Activated effector memory CD4-positive, alpha-beta T cell treated with Interleukin-2 at 50 U/mL for 16 hours (primary cell): ENCODE data around the gene MSRB1.
"Not testable (repeated sequence)": the region's sequence is repeated elsewhere in the genome, so short reads cannot be mapped to it uniquely, and the experiment has no call there.

Experiments
- DNase-seq: peaks from one replicate; pipeline ENCODE4 v3.0.0-alpha.2; 2020

Gene MSRB1

DNA sequence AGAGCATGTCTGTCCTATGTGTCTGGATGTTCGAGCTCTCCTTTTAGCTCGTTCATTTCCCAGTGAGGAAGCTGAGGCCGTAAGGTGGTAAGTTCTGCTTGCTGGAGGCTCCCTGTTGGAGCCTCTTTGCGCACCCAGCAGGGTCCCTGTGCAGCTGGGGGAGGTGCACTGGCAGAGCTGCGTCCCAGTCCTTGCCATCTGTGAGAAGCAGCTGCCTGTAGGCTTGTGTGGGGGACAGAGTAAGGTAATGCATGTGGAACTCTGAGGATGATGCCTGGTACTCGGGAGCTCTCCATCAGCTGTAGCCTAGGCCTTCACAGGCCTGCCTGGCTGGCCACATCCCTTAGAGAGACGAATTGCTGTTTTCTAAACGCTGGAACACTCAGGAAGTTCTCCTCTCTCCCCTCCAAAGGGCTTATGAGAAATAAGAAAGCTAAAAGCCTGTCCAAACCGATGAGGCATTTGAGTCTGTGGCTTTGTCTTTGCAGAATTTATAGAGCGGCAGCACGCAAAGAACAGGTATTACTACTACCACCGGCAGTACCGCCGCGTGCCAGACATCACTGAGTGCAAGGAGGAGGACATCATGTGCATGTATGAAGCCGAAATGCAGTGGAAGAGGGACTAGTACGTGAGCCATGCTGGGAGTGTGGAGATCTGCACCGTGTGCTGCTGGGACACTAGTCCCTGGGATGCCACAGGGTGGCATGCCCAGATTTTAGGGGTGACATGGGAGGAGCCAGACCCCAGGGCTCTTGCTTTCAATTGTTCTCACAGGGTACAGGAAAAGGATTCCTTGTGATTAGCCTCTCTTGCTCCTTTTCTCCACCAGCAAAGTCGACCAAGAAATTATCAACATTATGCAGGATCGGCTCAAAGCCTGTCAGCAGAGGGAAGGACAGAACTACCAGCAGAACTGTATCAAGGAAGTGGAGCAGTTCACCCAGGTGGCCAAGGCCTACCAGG is 17.9 kb upstream of the MSRB1 start:
- DNase-seq, result peak; percentile 30

GRCh38 chr16:1959269-1960039 is 16.5 kb upstream of the MSRB1 start, which contains the start of gene NDUFB10:
Gene NDUFB10, plus strand, starts transcription at chr16:1959538. Its CDS starts 87 bp downstream, at chr16:1959625.
- DNase-seq, result peak; percentile 88

DNA sequence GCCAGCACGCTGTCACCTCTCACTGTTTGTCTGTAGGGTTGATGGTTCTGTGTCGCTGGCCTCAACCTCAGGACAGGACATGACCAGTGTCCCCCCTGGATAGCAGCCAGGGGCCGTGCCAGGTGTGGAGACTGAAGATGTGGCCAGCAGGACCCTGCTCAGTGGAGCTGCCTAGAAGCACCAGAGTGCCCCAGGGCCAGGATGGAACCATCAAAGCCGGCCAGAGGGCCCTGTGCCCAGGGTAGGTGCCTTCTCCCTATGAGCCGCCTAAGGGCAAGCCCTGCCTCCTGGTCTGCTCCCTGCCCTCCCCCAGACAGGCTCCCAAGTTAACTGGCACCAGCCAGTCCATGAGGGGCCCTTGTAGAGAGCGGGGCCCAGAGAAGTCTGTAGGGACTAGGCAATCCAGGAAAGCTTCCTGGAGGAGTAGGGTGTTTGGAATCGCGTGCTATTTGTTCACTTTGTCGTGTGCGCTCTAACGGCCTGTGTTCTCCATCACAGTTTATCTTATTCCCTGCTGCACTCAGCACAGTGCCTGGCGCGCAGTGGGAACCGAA is 15.8 kb upstream of the MSRB1 start:
- no peak for DNase-seq

GRCh38 chr16:1958143-1958491 is 15.1 kb upstream of the MSRB1 start:
- not testable (repeated sequence) for DNase-seq

- not testable (repeated sequence) for DNase-seq
Observed at GRCh38 chr16:1957434-1958142, 14.6 kb upstream of the MSRB1 start.

GRCh38 chr16:1953734-1954133 is 10.7 kb upstream of the MSRB1 start:
- no peak for DNase-seq

DNA sequence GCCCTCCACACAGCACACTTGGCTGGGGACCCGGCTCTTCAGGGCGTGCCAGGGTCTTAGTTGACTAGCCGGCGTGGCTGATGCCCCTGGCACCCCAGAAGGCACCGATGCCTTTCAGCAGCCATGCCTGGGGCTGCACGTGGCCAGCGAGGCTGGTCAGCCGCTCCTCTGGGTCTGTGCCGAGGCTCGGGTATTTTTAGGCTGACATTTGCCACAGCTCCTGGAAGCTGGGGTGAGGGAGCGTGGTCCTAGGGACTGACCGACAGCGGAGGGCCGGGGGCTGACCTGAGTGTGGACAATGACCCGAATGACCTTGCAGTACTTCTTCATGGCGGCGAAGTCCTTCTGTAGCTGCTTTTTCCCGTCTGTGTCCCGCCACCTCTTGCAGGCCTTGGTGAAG is 7.6 kb upstream of the MSRB1 start:
- DNase-seq, result no peak

GRCh38 chr16:1950047-1950446 is 7.0 kb upstream of the MSRB1 start:
- DNase-seq, result no peak

GRCh38 chr16:1949507-1949906 is 6.5 kb upstream of the MSRB1 start:
- no peak for DNase-seq

DNA sequence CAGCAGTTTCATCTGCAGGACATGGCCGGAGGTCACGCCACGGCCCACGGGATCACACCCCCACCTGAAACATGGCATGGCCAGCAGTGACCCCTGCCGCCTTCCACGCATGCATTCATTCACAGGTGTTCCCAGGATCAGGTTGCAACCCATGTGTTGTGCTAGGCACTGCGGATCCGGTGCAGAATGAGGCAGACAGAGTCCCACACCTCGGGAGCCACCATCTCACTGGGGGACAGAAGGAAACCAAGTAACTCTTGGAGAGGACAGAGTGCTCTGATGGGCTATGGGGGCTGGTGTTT is 4.3 kb upstream of the MSRB1 start:
- DNase-seq, result no peak

- DNase-seq, result no peak
Observed at GRCh38 chr16:1946495-1947368, 3.7 kb upstream of the MSRB1 start.

GRCh38 chr16:1945559-1946391 is 2.8 kb upstream of the MSRB1 start:
- DNase-seq, result no peak

DNA sequence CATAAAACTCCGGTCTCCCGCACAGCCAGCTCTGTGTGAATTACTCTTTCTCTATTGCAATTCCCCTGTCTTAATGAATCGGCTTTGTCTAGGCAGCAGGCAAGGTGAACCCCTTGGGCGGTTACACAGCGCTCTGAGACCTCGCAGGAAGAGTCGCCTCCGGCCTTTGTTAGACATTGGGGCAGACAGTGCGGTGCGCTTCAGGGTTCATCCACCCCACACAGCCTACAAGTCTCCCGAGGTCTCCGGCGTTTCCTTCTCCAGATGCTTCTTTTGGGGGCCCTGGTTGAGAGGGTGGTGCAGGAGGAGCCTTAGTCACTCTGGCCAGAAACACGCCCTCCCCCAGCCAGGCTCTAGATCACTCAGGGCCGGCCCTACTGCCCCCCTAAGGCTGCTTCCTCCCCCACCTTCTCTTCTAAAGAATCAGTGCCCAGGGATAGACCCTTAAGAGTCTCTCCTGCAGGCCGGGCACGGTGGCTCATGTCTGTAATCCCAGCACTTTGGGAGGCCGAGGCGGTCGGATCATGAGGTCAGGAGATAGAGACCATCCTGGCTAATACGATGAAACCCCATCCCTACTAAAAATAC is 1.7 kb upstream of the MSRB1 start:
- no peak for DNase-seq

GRCh38 chr16:1942047-1942809 is 771 bp downstream of the MSRB1 start:
- no peak for DNase-seq

- DNase-seq, result no peak
Observed at GRCh38 chr16:1941162-1942046, 1.6 kb downstream of the MSRB1 start.

GRCh38 chr16:1940273-1941161 is 2.5 kb downstream of the MSRB1 start:
- no peak for DNase-seq

DNA sequence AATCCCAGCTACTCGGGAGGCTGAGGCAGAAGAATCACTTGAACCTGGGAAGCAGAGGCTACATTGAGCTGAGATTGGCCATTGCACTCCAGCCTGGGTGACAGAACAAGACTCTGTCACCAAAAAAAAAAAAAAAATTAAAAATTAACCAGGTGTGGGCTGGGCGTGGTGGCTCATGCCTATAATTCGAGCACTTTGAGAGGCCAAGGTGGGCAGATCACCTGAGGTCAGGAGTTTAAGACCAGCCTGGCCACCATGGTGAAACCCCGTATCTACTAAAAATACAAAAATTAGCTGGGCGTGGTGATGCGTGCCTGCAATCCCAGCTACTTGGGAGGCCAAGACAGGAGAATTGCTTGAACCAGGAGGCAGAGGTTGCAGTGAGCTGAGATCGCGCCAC is 3.2 kb downstream of the MSRB1 start:
- DNase-seq, result not testable (repeated sequence)

DNA sequence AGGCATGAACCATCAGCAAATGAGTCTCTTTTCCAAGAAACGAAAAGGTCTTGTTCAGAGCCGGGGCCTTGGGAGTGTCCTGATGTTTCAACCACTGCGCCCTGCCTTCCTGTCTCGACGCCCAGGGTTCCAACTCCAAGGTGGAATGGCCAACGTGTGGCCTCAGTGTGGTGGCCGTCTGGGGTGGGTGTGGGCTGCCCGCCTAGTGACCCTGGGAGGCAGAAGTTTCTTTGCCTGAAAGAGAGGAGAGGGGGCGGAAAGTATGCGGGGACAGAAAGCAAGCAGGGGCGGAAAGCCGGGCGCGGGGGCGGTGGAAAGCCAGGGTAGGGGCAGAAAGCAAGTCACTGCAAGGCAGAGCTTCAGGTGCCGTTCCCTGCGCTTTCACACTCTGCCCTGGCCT is 4.1 kb downstream of the MSRB1 start:
- no peak for DNase-seq
